ENCODE data around the gene DHX57.
"Not testable (repeated sequence)": the region's sequence is repeated elsewhere in the genome, so short reads cannot be mapped to it uniquely, and the experiment has no call there.

DHX57 gene

GRCh38 chr2:38794235-38794946, 81.3 kb downstream of the DHX57 start:
- no peak for DNase-seq (ENCODE audit: low spot score)

- DNase-seq (ENCODE audit: low spot score): no peak
These were observed 82.2 kb downstream of the DHX57 start for GRCh38 chr2:38793511-38793910.

GRCh38 chr2:38792751-38793150, 83.0 kb downstream of the DHX57 start:
- no peak for DNase-seq (ENCODE audit: low spot score)

GRCh38 chr2:38792321-38792720, 83.4 kb downstream of the DHX57 start:
- DNase-seq (ENCODE audit: low spot score): not testable (repeated sequence)

- DNase-seq (ENCODE audit: low spot score): no peak
These were observed 84.0 kb downstream of the DHX57 start for GRCh38 chr2:38791744-38792143.

- no peak for DNase-seq (ENCODE audit: low spot score)
These were observed 86.0 kb downstream of the DHX57 start for GRCh38 chr2:38789691-38790090.

- no peak for DNase-seq (ENCODE audit: low spot score)
These were observed 87.4 kb downstream of the DHX57 start for GRCh38 chr2:38788306-38788705.

- no peak for DNase-seq (ENCODE audit: low spot score)
These were observed 92.1 kb downstream of the DHX57 start for GRCh38 chr2:38783586-38783985.

GRCh38 chr2:38778687-38779082, 97.0 kb downstream of the DHX57 start:
- DNase-seq (ENCODE audit: low spot score): no peak

GRCh38 chr2:38776531-38776930, 99.2 kb downstream of the DHX57 start:
- no peak for DNase-seq (ENCODE audit: low spot score)

- DNase-seq (ENCODE audit: low spot score): no peak
These were observed 99.9 kb downstream of the DHX57 start for GRCh38 chr2:38775921-38776225.

GRCh38 chr2:38775097-38775920, 100.4 kb downstream of the DHX57 start:
- DNase-seq (ENCODE audit: low spot score): no peak

GRCh38 chr2:38771632-38772031, 104.1 kb downstream of the DHX57 start:
- peak; percentile 29 for DNase-seq (ENCODE audit: low spot score)

GRCh38 chr2:38765551-38765950, 110.2 kb downstream of the DHX57 start:
- no peak for DNase-seq (ENCODE audit: low spot score)

- peak; percentile 62 for DNase-seq (ENCODE audit: low spot score)
These were observed 110.6 kb downstream of the DHX57 start for GRCh38 chr2:38765149-38765548.

GRCh38 chr2:38763728-38764127, 112.0 kb downstream of the DHX57 start:
- DNase-seq (ENCODE audit: low spot score): no peak

- DNase-seq (ENCODE audit: low spot score): no peak
These were observed 112.5 kb downstream of the DHX57 start for GRCh38 chr2:38763228-38763627.

- not testable (repeated sequence) for DNase-seq (ENCODE audit: low spot score)
These were observed 119.8 kb downstream of the DHX57 start for GRCh38 chr2:38755891-38756290.

GRCh38 chr2:38754506-38754905, 121.2 kb downstream of the DHX57 start:
- no peak for DNase-seq (ENCODE audit: low spot score)

GRCh38 chr2:38754049-38754448, 121.7 kb downstream of the DHX57 start:
- no peak for DNase-seq (ENCODE audit: low spot score)

GRCh38 chr2:38751596-38752410, 123.9 kb downstream of the DHX57 start:
- DNase-seq (ENCODE audit: low spot score): no peak

GRCh38 chr2:38750891-38751595, 124.7 kb downstream of the DHX57 start, which contains the start of gene SRSF7:
Gene SRSF7 (minus strand): TSS chr2:38751361. CDS start chr2:38751256, 105 bp downstream.
- peak; percentile 99 for DNase-seq (ENCODE audit: low spot score)
